Hippocampal formation (tissue), 2 donors: Measurements from ENCODE around the gene NUDT14.

Experiments
- DNase-seq, 2 donors: peaks; one replicate each; lab custom pipeline; 2025; lab: John Stamatoyannopoulos, UW

NUDT14 gene

GRCh38 chr14:105180592-105181548 lies at the start of gene NUDT14:
Gene NUDT14 (minus strand): TSS chr14:105181312. CDS start chr14:105181209, 103 bp downstream.
- peak in 1 of 2 donors; percentile 48 for DNase-seq

- no peak for DNase-seq
Measured at GRCh38 chr14:105229099-105229655, 48.1 kb upstream of the NUDT14 start.

GRCh38 chr14:105228562-105228961 lies 47.5 kb upstream of the NUDT14 start:
- no peak for DNase-seq

- no peak for DNase-seq
Measured at GRCh38 chr14:105227346-105227745, 46.2 kb upstream of the NUDT14 start.

GRCh38 chr14:105226198-105226597 lies 45.1 kb upstream of the NUDT14 start:
- no peak for DNase-seq

- no peak for DNase-seq
Measured at GRCh38 chr14:105224845-105225570, 43.9 kb upstream of the NUDT14 start.

- no peak for DNase-seq
Measured at GRCh38 chr14:105223770-105224544, 42.8 kb upstream of the NUDT14 start.

GRCh38 chr14:105223260-105223659 lies 42.1 kb upstream of the NUDT14 start:
- DNase-seq, result no peak

- DNase-seq, result no peak
Measured at GRCh38 chr14:105221598-105222178, 40.6 kb upstream of the NUDT14 start.

- DNase-seq, result no peak
Measured at GRCh38 chr14:105220699-105221597, 39.8 kb upstream of the NUDT14 start.

GRCh38 chr14:105219753-105220152 lies 38.6 kb upstream of the NUDT14 start:
- DNase-seq, result no peak

- DNase-seq, result no peak
Measured at GRCh38 chr14:105219043-105219612, 38.0 kb upstream of the NUDT14 start.

- no peak for DNase-seq
Measured at GRCh38 chr14:105218611-105219010, 37.5 kb upstream of the NUDT14 start.

- no peak for DNase-seq
Measured at GRCh38 chr14:105217774-105218173, 36.7 kb upstream of the NUDT14 start.

GRCh38 chr14:105216490-105217247 lies 35.6 kb upstream of the NUDT14 start:
- DNase-seq, result no peak

GRCh38 chr14:105215602-105216001 lies 34.5 kb upstream of the NUDT14 start:
- DNase-seq, result no peak

GRCh38 chr14:105214324-105214915 lies 33.3 kb upstream of the NUDT14 start:
- DNase-seq, result no peak

GRCh38 chr14:105213361-105213760 lies 32.2 kb upstream of the NUDT14 start:
- DNase-seq, result no peak
